Measurements from ENCODE around the gene GPR68. TPM values are rescaled to one million over a fixed set of nuclear protein-coding genes. Genes with fewer than 3 reads are reported as not detected.

GPR68 gene
- total and polyA plus RNA-seq, 2 of the 4 experiments (the other 2 are of a cell fraction) = 0.72 to 0.94 TPM

GRCh38 chr14:91265404-91265803 lies 20.9 kb upstream of the GPR68 start:
- H2BK120ac ChIP-seq (ENCODE audit: low read depth, low read length) = no peak overlapping the region
- TF ChIP-seq MAZ (IDR thresholded peaks at IDR 0.05; ENCODE audit: borderline replicate concordance, low read depth, low read length) = no peak
- TF ChIP-seq, protein P1, sequence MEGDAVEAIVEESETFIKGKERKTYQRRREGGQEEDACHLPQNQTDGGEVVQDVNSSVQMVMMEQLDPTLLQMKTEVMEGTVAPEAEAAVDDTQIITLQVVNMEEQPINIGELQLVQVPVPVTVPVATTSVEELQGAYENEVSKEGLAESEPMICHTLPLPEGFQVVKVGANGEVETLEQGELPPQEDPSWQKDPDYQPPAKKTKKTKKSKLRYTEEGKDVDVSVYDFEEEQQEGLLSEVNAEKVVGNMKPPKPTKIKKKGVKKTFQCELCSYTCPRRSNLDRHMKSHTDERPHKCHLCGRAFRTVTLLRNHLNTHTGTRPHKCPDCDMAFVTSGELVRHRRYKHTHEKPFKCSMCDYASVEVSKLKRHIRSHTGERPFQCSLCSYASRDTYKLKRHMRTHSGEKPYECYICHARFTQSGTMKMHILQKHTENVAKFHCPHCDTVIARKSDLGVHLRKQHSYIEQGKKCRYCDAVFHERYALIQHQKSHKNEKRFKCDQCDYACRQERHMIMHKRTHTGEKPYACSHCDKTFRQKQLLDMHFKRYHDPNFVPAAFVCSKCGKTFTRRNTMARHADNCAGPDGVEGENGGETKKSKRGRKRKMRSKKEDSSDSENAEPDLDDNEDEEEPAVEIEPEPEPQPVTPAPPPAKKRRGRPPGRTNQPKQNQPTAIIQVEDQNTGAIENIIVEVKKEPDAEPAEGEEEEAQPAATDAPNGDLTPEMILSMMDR (conservative IDR thresholded peaks at IDR 0.05; ENCODE audit: low read depth, low read length) = no peak
- no peak for TF ChIP-seq MAFK (IDR thresholded peaks at IDR 0.05; ENCODE audit: low read depth, low read length)
- TF ChIP-seq NFE2L2 (IDR thresholded peaks at IDR 0.05; ENCODE audit: low read depth, low read length) = no peak
- TF ChIP-seq CEBPB (IDR thresholded peaks at IDR 0.05; ENCODE audit: low read depth, low read length) = no peak
- TF ChIP-seq, protein P2, sequence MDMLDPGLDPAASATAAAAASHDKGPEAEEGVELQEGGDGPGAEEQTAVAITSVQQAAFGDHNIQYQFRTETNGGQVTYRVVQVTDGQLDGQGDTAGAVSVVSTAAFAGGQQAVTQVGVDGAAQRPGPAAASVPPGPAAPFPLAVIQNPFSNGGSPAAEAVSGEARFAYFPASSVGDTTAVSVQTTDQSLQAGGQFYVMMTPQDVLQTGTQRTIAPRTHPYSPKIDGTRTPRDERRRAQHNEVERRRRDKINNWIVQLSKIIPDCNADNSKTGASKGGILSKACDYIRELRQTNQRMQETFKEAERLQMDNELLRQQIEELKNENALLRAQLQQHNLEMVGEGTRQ (IDR thresholded peaks at IDR 0.05; ENCODE audit: low read depth, low read length) = no peak
- no peak for TF ChIP-seq RFX5 (IDR thresholded peaks at IDR 0.05; ENCODE audit: low read depth, low read length)
- TF ChIP-seq, protein P3, sequence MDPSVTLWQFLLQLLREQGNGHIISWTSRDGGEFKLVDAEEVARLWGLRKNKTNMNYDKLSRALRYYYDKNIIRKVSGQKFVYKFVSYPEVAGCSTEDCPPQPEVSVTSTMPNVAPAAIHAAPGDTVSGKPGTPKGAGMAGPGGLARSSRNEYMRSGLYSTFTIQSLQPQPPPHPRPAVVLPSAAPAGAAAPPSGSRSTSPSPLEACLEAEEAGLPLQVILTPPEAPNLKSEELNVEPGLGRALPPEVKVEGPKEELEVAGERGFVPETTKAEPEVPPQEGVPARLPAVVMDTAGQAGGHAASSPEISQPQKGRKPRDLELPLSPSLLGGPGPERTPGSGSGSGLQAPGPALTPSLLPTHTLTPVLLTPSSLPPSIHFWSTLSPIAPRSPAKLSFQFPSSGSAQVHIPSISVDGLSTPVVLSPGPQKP (IDR thresholded peaks at IDR 0.05; ENCODE audit: borderline replicate concordance, low read depth, low read length) = no peak
- no peak for TF ChIP-seq RCOR1 (IDR thresholded peaks at IDR 0.05; ENCODE audit: insufficient replicate concordance, low read length)
- H2AK5ac ChIP-seq (ENCODE audit: low read depth, low read length) = no peak overlapping the region
- H3K9me3 ChIP-seq (ENCODE audit: control insufficient read depth, insufficient read depth, low read length) = peaks cover 3% of the 10 kb centered on the region; the same call in 1 of the 2 replicates
- ATAC-seq (ENCODE audit: low read depth) = no peak
- dilution Hi-C loops (cut with HindIII; ENCODE audit: low sequenced_read_pairs, unreplicated experiment) = no loop called here
- no peaks in the 10 kb centered on the region for H3K36me3 ChIP-seq (ENCODE audit: control insufficient read depth, insufficient read depth, low read length)
- H4K8ac ChIP-seq (ENCODE audit: low read depth in 2 of 2, low read length in 2 of 2) = no peak overlapping the region
- no peak for DNase-seq
- H3K4me3 ChIP-seq (ENCODE audit: insufficient read depth, low read depth, low read length) = no peak overlapping the region
- no peaks in the 10 kb centered on the region for H3K79me1 ChIP-seq (ENCODE audit: low read depth in 1 of 2, low read length in 2 of 2)
- ChIA-PET CTCF (no interaction called here), POLR2A (ENCODE audit: unreplicated experiment) (no interaction called here)
- in situ Hi-C loops (cut with MboI; ENCODE audit: low sequenced_read_pairs) = no loop called here
- H3K9ac ChIP-seq (ENCODE audit: low read depth, low read length) = no peak overlapping the region
- H3K56ac ChIP-seq (ENCODE audit: extremely low read depth, insufficient read depth, low read length) = no peak overlapping the region
- H3K4ac ChIP-seq (ENCODE audit: low read depth, low read length) = no peak overlapping the region
- H2BK20ac ChIP-seq (ENCODE audit: low read depth, low read length) = no peak overlapping the region
- peaks cover 38% of the 10 kb centered on the region for H3K27me3 ChIP-seq (ENCODE audit: control insufficient read depth, insufficient read depth, low read length)
- H2BK15ac ChIP-seq (ENCODE audit: low read depth, low read length) = no peak overlapping the region
- H2BK5ac ChIP-seq (ENCODE audit: low read depth, low read length, poor library complexity, severe bottlenecking) = no peak overlapping the region
- H3K9me1 ChIP-seq (ENCODE audit: insufficient read depth, low read length) = no peaks in the 10 kb centered on the region
- H3K4me1 ChIP-seq (ENCODE audit: control insufficient read depth, insufficient read depth, low read length) = no peaks in the 10 kb centered on the region; the same call in 1 of the 2 replicates
- no TSS peak for BruUV-seq (replicated peaks)
- 56% methylated on average over 1 of the region's 7 CpGs; no CpG with 5 or more reads in 1 of the 2 experiments for WGBS, 2 experiments (ENCODE audit: extremely low coverage in 2 of 2, insufficient read length in 1 of 2)
- H3K23ac ChIP-seq (ENCODE audit: low read depth, low read length) = no peak overlapping the region
- no peak overlapping the region for H3K4me2 ChIP-seq (ENCODE audit: low read depth, low read length)
- H2AK9ac ChIP-seq (replicated peaks; ENCODE audit: low read depth, low read length, poor library complexity) = no peak overlapping the region
- H3K27ac ChIP-seq (ENCODE audit: insufficient read depth, low read length) = no peak overlapping the region
- intact Hi-C loops (cut with micrococcal nuclease) = no loop called here
- no peak overlapping the region for H4K91ac ChIP-seq (ENCODE audit: insufficient read depth, low read depth, low read length)
- H2AFZ ChIP-seq (replicated peaks; ENCODE audit: low read length, poor library complexity) = no peak overlapping the region
- H4K5ac ChIP-seq (ENCODE audit: low read depth, low read length) = no peak overlapping the region
- no peak overlapping the region for H3K14ac ChIP-seq (replicated peaks; ENCODE audit: low read depth, low read length)
- no peak overlapping the region for H3K18ac ChIP-seq (ENCODE audit: low read depth, low read length)
- H4K20me1 ChIP-seq (ENCODE audit: insufficient read depth, low read length) = no peaks in the 10 kb centered on the region

Data from IMR-90 (cell line).